DMS79 treated with DMSO at 0.1 percent for 48 hours (cell line): ENCODE results near the gene NUPR2.
"Not testable (repeated sequence)": the region's sequence is repeated elsewhere in the genome, so short reads cannot be mapped to it uniquely, and the experiment has no call there.

Experiments used
- DNase-seq: peaks from one replicate; lab custom pipeline; 2025; lab: John Stamatoyannopoulos, UW

NUPR2 gene

DNA sequence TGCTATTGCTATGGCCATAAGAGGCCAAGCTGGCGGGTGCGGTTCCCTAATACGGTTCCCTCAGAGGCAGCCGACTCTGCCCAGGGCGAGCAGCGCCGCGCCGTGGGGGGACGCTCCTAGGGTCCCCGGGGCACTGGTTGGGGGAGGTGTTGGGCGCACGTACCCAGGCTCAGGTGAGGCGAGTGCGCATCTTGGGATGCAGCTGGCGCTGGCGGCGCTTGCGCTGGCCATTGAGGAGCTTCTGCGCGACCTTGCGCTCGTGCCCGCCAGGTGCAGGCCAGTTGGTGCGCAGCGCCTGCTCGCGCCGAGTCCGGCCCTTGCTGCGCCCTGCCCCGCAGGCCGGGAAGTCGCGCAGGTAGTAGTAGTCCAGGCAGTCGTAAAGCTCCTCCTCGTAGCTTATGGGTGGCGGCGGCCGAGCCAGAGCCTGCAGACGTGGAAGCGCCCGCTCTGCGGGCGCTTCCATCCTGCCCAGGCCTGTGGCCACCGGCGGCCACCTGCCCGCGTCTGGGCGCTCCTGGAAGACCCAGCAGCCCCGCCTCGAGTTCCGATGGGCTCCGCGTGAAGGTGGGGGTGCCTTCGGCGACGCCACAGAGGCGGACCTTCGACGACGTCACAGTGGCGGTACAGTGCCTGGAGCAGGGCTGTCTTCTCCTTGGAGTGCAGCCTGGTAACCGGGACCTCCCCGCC lies at the start of gene NUPR2:
Gene NUPR2, minus strand, starts transcription at position 566 of the 687 bp plus-strand sequence. Its CDS starts 103 bp downstream, at position 463.
- peak; percentile 44 for DNase-seq

GRCh38 chr7:56157238-56157790 lies 41.1 kb upstream of the NUPR2 start:
- peak; percentile 38 for DNase-seq

DNA sequence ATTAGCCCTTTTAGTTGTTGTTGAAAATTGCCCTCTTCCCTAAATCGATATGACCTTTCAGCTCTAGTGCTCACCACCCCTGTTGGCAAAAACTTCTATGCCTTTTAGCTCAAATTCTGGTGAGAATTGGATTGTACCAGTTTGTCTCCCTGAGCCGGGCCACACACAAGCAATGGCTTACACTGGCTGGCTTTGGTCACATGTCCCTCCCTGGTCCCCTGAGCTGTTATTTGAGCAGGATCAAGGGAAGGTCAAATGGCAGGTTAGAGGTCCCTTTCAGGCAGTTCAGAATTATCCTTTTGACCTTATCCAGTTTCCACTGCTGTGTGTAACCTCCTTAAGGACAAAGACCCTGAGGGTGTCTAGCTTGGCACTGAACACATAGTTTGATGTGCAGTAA lies 14.8 kb upstream of the NUPR2 start:
- not testable (repeated sequence) for DNase-seq

GRCh38 chr7:56127241-56127975 lies 11.2 kb upstream of the NUPR2 start:
- DNase-seq, result no peak

DNA sequence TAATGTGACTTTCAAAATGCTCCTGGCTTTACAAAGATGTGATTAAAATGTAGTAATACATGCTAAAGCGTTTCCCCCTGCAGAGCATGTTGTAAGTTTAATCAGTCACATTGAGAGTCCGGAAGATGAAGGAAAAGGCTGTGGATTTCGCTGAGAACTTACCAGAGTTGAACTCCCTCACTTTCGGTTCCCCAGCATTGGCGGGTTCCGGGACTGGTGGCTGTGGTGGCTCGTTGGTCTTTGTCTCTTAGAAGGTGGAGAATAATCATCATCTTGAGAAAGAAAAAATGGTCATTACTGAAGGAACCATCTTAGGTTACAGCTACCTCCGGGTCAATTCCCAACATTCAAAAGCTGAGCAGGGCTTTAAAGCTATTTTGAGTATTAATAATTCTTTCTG lies 9.6 kb upstream of the NUPR2 start:
- DNase-seq, result no peak

DNA sequence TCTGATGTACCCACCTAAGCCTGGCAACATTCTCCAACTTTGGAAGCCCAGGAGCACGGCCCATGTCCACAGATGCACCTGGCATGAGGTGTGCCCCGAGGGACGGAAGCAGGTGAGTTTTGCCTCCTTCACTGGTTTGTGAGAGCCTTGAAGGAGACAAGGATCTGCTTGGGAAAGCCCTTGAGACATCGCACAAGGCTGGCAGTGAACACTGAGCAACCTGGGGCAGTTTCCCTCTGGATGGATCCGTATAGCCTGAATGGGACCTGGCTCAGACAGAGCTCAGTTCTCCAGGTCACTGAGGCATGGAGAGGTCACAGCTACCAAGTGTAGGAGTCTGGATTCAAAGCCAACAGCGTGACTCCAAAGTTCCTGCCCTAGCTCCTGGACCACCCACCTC lies 8.8 kb upstream of the NUPR2 start:
- DNase-seq, result no peak

GRCh38 chr7:56121440-56121839 lies 5.2 kb upstream of the NUPR2 start:
- no peak for DNase-seq

DNA sequence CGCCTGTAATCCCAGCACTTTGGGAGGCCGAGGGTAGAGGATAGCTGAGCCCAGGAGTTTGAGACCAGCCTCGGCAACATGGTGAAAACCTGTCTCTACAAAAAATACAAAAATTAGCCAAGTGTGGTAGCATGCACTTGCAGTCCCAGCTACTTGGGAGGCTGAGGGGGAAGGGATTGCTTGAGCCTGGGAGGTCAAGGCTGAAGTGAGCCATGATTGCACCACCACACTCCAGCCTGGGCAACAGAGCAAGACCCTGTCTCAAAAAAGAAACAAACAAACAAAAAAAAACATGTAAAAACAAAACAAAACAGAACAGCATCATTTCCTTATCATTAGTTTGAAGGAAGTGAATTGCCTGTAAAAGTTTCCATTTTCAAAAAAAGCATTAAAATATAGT lies 4.0 kb downstream of the NUPR2 start:
- not testable (repeated sequence) for DNase-seq

DNA sequence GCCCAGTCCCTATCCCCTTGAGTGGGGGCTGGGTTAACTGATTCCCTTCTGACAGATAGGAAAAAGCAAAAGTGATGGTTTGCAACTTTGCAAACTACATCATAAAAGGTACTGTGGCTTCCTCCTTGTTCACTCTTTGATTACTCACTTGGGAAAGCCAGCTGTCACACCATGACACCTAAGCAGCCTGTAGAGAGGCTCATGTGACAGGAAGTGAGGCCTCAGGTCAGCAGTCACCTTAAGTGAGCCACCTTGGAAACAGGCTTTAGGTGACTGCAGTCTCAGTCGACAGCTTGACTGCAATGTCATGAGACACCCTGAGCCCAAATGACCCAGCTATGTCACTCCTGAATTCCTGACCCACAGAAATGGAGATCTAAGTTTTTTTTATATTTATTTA lies 5.6 kb downstream of the NUPR2 start:
- no peak for DNase-seq

GRCh38 chr7:56107954-56108258 lies 8.3 kb downstream of the NUPR2 start:
- no peak for DNase-seq

GRCh38 chr7:56106108-56107073 lies 9.8 kb downstream of the NUPR2 start, which contains the start of gene CHCHD2:
Gene CHCHD2, minus strand, starts transcription at chr7:56106476. Its CDS starts 63 bp downstream, at chr7:56106413.
- peak; percentile 97 for DNase-seq

DNA sequence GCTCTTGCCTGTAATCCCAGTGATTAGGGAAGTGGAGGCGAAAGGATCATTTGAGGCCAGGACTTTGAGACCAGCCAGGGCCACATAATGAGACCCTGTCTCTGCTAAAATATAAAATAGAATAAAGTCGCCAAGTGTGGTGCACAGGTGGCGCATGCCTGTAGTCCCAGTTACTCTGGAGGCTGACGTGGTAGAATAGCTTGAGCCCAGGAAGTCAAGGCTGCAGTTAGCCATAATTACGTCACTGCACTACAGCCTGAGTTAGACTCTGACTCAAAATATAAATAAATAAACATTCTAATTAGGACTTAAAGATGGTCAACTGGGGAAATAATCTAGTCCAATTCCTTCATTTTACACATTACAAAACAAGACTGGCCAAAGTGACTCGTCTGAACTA lies 10.7 kb downstream of the NUPR2 start:
- DNase-seq, result no peak

DNA sequence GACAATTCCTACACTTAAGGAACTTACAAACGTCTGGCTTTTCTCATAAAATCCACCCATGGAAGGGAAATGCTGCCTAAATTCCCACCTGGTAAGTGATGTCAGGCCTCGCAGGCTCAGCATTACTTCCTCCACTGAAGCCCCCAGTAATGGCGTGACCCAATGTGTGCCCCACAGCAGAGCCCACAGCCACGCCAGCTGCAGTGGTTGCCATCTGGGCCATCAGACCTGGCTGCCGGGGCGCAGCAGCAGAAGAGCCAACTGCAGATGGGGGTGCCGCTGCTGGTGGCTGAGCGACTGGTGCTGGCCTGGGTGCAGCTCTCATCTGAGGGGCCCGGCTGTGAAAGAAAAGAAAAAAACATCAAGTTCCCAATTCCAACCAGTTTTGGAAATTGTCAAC lies 12.1 kb downstream of the NUPR2 start:
- DNase-seq, result not testable (repeated sequence)

DNA sequence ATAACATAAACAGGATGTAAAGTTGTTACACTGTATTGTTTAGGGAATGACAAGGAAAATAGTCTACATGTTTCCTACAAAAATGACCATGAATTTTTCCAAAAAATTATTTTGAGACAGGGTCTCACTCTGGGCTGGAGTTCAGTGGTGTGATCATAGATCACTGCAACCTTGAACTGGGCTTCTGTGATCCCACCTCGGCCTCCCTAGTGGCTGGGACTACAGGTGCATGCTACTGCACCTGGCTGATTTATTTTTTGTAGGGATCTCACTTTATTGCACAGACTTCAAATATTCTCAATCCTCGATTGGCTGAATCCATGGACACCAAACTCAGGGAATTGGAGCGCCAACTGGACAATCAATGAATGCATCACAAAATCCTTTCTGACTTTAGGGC lies 16.6 kb downstream of the NUPR2 start:
- DNase-seq, result no peak

DNA sequence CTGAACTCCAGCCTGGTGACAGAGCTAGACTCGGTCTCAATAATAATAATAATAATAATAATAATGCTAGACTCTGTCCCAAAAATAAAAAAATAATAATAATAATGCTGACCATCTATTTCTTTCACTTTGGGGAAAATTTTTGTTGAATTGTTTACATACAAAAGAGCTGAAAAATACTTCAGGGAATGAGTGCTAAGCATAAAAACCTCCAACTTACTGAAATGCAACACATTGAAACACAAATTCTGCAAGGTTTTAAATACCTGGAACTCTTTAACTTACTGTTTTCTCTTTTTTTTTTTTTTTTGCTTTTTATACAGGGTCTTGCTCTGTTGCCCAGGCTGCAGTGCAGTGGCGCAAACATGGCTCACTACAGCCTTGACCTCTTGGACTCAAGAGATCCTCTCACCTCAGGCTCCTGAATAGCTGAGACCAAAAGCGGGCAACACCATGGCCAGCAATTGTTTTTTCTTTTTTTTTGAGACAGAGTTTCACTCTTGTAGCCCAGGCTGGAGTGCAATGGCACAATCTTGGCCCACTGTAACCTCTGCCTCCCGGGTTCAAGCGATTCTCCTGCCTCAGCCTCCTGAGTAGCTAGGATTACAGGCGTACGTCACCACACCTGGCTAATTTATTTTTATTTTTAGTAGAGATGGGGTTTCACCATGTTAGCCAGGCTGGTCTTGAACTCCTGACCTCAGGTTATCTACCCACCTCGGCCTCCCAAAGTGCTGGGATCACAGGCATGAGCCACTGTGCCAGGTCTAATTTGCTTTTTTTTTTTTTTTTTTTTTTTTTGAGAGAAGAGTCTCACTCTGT lies 17.8 kb downstream of the NUPR2 start:
- DNase-seq, result not testable (repeated sequence)

- DNase-seq, result no peak
These were observed 18.5 kb downstream of the NUPR2 start for GRCh38 chr7:56097700-56098099.

GRCh38 chr7:56092789-56093531 lies 23.3 kb downstream of the NUPR2 start, which contains the start of gene PHKG1:
Gene PHKG1, minus strand, starts transcription at chr7:56092952. Its CDS starts 4,011 bp downstream, at chr7:56088941.
- peak; percentile 77 for DNase-seq

DNA sequence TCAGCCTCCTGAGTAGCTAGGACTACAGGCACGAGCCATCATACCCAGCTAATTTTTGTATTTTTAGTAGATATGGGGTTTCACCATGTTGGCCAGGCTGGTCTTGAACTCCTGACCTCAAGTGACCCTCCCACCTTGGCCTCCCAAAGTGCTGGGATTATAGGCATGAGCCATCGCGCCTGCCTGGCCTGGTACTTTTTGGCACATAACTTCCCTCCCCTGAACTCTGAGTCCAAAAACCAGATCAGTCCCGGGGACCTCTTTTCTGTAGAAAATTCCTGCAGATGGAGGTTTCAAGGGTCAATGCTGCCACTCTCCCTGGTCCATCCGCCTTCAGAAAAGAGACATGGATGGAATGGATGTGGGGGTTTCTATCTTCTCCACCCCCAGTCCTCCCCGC lies 23.8 kb downstream of the NUPR2 start:
- not testable (repeated sequence) for DNase-seq

DNA sequence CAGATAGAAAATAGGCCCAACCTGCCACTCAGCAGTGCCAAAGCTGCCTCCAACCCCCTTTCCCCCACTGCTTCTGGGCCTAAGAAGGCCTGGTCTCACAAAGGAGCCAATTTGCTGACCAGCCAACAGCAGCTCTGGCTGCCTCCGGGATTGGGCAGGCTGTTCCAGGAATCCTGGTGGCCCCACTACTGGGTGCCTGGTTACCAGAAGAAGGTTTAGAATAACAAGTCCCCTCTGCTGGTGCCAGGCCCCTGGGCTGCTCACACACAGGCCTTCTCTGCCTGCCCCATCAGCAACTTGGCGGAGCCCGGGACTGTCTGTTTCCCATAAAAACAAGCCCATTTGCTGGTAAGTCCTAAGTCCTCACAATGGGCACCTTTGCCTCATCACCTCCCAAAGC lies 24.6 kb downstream of the NUPR2 start:
- no peak for DNase-seq

GRCh38 chr7:56087445-56087844 lies 28.8 kb downstream of the NUPR2 start:
- no peak for DNase-seq
